Tibial nerve (tissue), 4 donors: ENCODE measurements around the gene DCTN5.

Source experiments
- EP300 ChIP-seq, 2 donors: sonication (generic); formaldehyde crosslinking; IDR thresholded peaks; one replicate each; pipeline ENCODE4 v1.6.1; 2017; ENCODE audit warnings: antibody characterized with exemption in 2 of 2, mild to moderate bottlenecking in 1 of 2
- POLR2A ChIP-seq, 2 donors: fragments of 450-650 bp; IDR thresholded peaks; one replicate each; pipeline ENCODE4 v1.6.1; 2017; ENCODE audit warnings: antibody characterized with exemption in 2 of 2, mild to moderate bottlenecking in 2 of 2, moderate library complexity in 2 of 2
- TF ChIP-seq, protein P1 (sequence below), 5 experiments: fragments of 200-600 bp in 3 of 5; fragments of 450-650 bp in 2 of 5; sonication (generic) in 3 of 5; IDR thresholded peaks; one replicate each; pipeline ENCODE4 v1.5.1; 2016 to 2019; ENCODE audit warnings: antibody characterized with exemption in 5 of 5, mild to moderate bottlenecking in 3 of 5, moderate library complexity in 2 of 5

DNA sequence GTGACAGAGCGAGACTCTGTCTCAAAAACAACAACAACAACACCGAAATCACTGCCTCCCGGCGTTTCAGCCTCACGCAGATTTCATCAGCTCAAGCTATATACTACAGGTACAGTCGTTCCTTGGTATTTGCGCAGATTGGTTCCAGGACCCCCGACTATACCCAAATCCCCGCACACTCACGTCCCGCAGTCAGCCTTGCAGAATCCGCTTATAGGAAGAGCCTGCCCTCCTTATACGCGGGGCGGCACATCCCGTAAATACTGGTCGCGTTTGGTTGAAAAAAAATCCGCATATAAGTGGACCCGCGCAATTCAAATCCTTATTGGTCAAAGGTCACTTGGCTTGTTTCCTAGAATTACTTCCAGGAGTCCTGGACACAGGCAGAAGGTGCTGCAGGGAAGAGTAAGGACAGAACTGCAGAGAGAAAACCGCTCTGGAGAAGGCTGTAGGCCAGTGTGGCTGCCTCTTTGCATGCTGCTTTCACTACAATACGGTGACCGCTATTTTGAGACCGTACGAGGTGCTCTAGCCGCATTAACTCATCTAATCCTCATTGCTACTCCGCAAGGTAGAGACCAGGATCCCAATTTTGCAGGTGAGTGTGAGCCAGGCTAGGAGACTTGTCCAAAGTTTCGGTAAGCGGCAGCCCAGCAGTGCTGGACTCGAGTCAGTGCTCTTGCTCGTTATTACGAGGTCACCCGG, 45.9 kb upstream of the DCTN5 start:
- TF ChIP-seq, protein P1, sequence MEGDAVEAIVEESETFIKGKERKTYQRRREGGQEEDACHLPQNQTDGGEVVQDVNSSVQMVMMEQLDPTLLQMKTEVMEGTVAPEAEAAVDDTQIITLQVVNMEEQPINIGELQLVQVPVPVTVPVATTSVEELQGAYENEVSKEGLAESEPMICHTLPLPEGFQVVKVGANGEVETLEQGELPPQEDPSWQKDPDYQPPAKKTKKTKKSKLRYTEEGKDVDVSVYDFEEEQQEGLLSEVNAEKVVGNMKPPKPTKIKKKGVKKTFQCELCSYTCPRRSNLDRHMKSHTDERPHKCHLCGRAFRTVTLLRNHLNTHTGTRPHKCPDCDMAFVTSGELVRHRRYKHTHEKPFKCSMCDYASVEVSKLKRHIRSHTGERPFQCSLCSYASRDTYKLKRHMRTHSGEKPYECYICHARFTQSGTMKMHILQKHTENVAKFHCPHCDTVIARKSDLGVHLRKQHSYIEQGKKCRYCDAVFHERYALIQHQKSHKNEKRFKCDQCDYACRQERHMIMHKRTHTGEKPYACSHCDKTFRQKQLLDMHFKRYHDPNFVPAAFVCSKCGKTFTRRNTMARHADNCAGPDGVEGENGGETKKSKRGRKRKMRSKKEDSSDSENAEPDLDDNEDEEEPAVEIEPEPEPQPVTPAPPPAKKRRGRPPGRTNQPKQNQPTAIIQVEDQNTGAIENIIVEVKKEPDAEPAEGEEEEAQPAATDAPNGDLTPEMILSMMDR (IDR thresholded peaks at IDR 0.05): no peak
- TF ChIP-seq POLR2A (IDR thresholded peaks at IDR 0.05) (no peak), EP300 (IDR thresholded peaks at IDR 0.05) (no peak)
